A549 (cell line): Measurements from ENCODE around the gene WHRN.

Experiments
- CBX2 ChIP-seq: fragments of 200-600 bp; sonication (generic); IDR thresholded peaks from 2 replicates; pipeline ENCODE4 v1.6.1; 2016; ENCODE audit warnings: low read depth, mild to moderate bottlenecking, borderline replicate concordance
- CHD2 ChIP-seq: fragments of 150-350 bp; IDR thresholded peaks from 2 replicates; pipeline ENCODE4 v1.6.1; 2014; ENCODE audit warnings: low read length; ENCODE audit not compliant: partially characterized antibody
- HEYL ChIP-seq: fragments of 250-450 bp; sonication (Bioruptor Pico); IDR thresholded peaks from 2 replicates; pipeline ENCODE4 v1.8.0; 2021; ENCODE audit warnings: mild to moderate bottlenecking, moderate library complexity
- MAX ChIP-seq: IDR thresholded peaks from 2 replicates; pipeline ENCODE4 v1.6.1; 2012
- RARB ChIP-seq: fragments of 250-450 bp; sonication (Bioruptor Pico); IDR thresholded peaks from 2 replicates; pipeline ENCODE4 v1.8.0; 2021; ENCODE audit warnings: mild to moderate bottlenecking, moderate library complexity
- RCOR1 ChIP-seq: fragments of 150-350 bp; IDR thresholded peaks from 2 replicates; pipeline ENCODE4 v1.6.1; 2014; ENCODE audit warnings: antibody characterized with exemption, low read length, low read depth
- TF ChIP-seq, protein P1 (sequence below): fragments of >200 bp; sonication (Bioruptor Twin); formaldehyde crosslinking; IDR thresholded peaks from 3 replicates; pipeline ENCODE4 v1.5.1; 2016

GRCh38 chr9:114432323-114433067 is 72.8 kb downstream of the WHRN start:
- TF ChIP-seq HEYL (CRISPR knock-in tag), result no peak
- TF ChIP-seq RCOR1, result no peak
- TF ChIP-seq, protein P1, sequence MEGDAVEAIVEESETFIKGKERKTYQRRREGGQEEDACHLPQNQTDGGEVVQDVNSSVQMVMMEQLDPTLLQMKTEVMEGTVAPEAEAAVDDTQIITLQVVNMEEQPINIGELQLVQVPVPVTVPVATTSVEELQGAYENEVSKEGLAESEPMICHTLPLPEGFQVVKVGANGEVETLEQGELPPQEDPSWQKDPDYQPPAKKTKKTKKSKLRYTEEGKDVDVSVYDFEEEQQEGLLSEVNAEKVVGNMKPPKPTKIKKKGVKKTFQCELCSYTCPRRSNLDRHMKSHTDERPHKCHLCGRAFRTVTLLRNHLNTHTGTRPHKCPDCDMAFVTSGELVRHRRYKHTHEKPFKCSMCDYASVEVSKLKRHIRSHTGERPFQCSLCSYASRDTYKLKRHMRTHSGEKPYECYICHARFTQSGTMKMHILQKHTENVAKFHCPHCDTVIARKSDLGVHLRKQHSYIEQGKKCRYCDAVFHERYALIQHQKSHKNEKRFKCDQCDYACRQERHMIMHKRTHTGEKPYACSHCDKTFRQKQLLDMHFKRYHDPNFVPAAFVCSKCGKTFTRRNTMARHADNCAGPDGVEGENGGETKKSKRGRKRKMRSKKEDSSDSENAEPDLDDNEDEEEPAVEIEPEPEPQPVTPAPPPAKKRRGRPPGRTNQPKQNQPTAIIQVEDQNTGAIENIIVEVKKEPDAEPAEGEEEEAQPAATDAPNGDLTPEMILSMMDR, result no peak
- TF ChIP-seq MAX, result no peak
- no peak for TF ChIP-seq RARB (CRISPR knock-in tag)
- no peak for TF ChIP-seq CBX2
- TF ChIP-seq CHD2, result no peak
